ENCODE results near the gene A1CF. TPM values are rescaled to one million over a fixed set of nuclear protein-coding genes. Genes with fewer than 3 reads are reported as not detected.
A peak's percentile ranks its signal among the peaks of the same experiment; 100 is the strongest.

Gene A1CF
- total and polyA plus RNA-seq, 2 experiments from 2014 or later, result not detected

DNA sequence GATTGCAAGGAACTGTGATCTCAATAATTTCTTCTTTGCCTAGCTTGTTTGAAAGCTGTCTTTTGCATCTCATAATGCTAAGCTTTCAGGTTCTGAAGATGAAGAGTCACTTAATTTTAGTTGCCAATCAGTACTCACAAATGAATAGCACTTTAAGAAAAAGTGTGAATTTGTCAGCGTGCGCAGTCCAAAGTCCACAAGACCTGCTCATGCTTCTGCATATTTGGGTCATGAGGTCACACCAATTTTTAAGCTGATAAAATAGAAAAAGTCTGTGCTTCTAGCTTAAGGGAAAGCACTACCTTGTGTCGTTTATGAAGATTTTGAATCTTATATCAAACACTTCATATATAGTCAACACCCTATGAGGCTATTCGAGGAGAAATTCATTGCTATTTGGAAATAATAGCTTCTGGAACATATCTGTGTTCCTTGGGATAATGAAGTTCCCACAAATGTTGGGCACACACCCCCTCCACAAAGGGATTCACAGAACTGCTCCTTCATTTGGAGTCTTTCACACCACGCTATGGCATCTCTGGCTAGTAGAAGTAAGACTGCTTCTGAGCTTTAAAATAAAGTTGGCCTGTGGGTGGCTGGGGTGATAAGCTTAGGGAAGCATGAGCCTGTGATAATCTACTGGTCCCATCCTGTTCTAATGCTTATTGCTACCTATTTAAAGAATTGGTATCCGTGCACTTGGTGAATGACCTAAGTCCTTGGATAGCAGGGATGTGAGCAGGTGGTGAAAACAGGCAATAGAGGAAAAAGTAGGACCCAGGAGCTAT is 33.3 kb downstream of the A1CF start:
- Histone ChIP-seq H3K27me3 (replicated peaks; ENCODE audit: insufficient read depth) (no peaks in the 10 kb centered on the region), H3F3A (ENCODE audit: insufficient read depth) (peaks cover 14% of the 10 kb centered on the region; the same call in 1 of the 2 replicates), H3K4me3 (no peak overlapping the region), H3K36me3 (ENCODE audit: low read depth) (no peaks in the 10 kb centered on the region), H2AFZ (no peak overlapping the region), H3K9me2 (ENCODE audit: insufficient read depth) (no peaks in the 10 kb centered on the region), H3K4me1 (ENCODE audit: insufficient read depth) (peaks cover 29% of the 10 kb centered on the region), H3K79me2 (ENCODE audit: insufficient read depth) (no peaks in the 10 kb centered on the region), H3K27ac (no peak overlapping the region), H3K9ac (no peak overlapping the region), H4K20me1 (ENCODE audit: insufficient read depth) (no peaks in the 10 kb centered on the region), H3K9me3 (ENCODE audit: low read depth) (no peaks in the 10 kb centered on the region), H3K4me2 (ENCODE audit: unreplicated experiment) (no peak overlapping the region)
- TF ChIP-seq EZH2phosphoT487 (IDR thresholded peaks at IDR 0.05; ENCODE audit: insufficient read depth, low read depth), result no peak
- no peak for TF ChIP-seq EZH2 (IDR thresholded peaks at IDR 0.05; ENCODE audit: insufficient read depth, poor library complexity, severe bottlenecking)
- WGBS, 2 experiments (ENCODE audit: low coverage in 1 of 2, low lambda C conversion rate in 2 of 2, missing lambda C conversion rate in 2 of 2), result 98 to 99% methylated on average over 6 of the region's 6 CpGs
- DNase-seq, result no peak
- in situ Hi-C loops (cut with MboI), result no loop called here

DNA sequence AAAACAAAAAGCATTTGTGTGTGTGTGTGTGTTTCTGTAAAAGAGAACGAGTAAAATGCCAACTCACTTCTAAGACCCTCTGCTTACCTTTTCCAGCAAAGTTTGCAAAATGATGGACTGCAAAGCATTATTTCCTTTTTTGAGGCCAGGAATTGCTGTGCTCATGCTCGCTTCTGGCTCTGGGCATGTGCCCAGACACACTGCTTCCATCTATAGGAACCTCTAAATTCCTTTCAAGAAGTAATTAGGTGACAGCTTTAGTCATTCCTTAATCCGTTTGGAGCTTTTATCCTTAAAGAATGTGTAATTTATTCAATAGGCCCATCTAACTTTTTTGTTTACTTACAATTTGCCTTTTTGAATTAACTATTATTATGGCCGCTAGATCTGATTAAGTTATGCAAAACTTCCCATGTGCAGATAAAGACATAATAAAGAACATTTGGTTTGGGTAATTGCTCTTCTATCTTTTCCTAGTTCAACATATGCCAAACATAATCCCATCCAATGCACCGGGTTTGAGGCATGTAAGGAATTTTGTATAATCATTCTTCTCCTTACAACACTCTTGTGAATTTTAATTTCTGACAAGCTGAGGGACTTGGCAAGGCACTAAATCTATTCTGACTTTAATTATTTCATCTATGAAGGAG is 34.7 kb downstream of the A1CF start:
- peak; percentile 23 for DNase-seq
- TF ChIP-seq EZH2phosphoT487 (IDR thresholded peaks at IDR 0.05; ENCODE audit: insufficient read depth, low read depth) (no peak), EZH2 (IDR thresholded peaks at IDR 0.05; ENCODE audit: insufficient read depth, poor library complexity, severe bottlenecking) (no peak)
- Histone ChIP-seq H3K9me3 (ENCODE audit: low read depth) (no peaks in the 10 kb centered on the region), H4K20me1 (ENCODE audit: insufficient read depth) (no peaks in the 10 kb centered on the region), H3K36me3 (ENCODE audit: low read depth) (no peaks in the 10 kb centered on the region), H3F3A (ENCODE audit: insufficient read depth) (peaks cover 14% of the 10 kb centered on the region; the same call in 1 of the 2 replicates), H3K4me2 (ENCODE audit: unreplicated experiment) (peak overlapping the region; percentile 60), H3K9ac (no peak overlapping the region), H3K79me2 (ENCODE audit: insufficient read depth) (no peaks in the 10 kb centered on the region), H3K27ac (peak overlapping the region; percentile 26), H2AFZ (peak overlapping the region; percentile 19; the same call in 1 of the 2 replicates), H3K27me3 (replicated peaks; ENCODE audit: insufficient read depth) (no peaks in the 10 kb centered on the region), H3K4me1 (ENCODE audit: insufficient read depth) (peaks cover 37% of the 10 kb centered on the region), H3K4me3 (no peak overlapping the region), H3K9me2 (ENCODE audit: insufficient read depth) (no peaks in the 10 kb centered on the region)
- in situ Hi-C loops (cut with MboI), result no loop called here
- 41 to 45% methylated on average over 5 of the region's 5 CpGs for WGBS, 2 experiments (ENCODE audit: low coverage in 1 of 2, low lambda C conversion rate in 2 of 2, missing lambda C conversion rate in 2 of 2)

DNA sequence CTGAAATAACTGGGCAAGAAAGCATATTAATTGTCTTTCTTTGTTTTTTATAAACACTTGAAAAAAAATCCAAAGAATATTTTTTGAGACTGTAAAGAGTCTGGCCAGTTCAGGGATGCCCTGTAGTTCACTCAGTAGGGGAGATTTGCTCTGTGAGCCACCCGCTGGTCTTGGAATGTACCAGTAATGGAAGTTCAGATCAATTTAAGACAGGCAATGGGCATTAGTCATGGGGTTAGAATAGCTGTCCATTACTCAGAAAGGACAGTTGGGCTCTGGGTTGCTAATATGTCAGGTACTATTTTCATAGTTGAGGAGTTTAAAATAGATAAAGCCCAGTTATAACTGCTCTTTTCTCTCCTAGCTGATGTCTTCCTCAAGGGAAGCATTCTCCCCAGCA is 38.7 kb downstream of the A1CF start:
- Histone ChIP-seq H3K9me3 (ENCODE audit: low read depth) (no peaks in the 10 kb centered on the region), H3K36me3 (ENCODE audit: low read depth) (no peaks in the 10 kb centered on the region), H3K4me2 (ENCODE audit: unreplicated experiment) (no peak overlapping the region), H3K27me3 (replicated peaks; ENCODE audit: insufficient read depth) (no peaks in the 10 kb centered on the region), H3K27ac (no peak overlapping the region), H3K9ac (no peak overlapping the region), H3F3A (ENCODE audit: insufficient read depth) (peaks cover 14% of the 10 kb centered on the region; the same call in 1 of the 2 replicates), H2AFZ (no peak overlapping the region), H4K20me1 (ENCODE audit: insufficient read depth) (no peaks in the 10 kb centered on the region), H3K4me3 (no peak overlapping the region), H3K79me2 (ENCODE audit: insufficient read depth) (no peaks in the 10 kb centered on the region), H3K4me1 (ENCODE audit: insufficient read depth) (peaks cover 33% of the 10 kb centered on the region), H3K9me2 (ENCODE audit: insufficient read depth) (no peaks in the 10 kb centered on the region; the same call in 1 of the 2 replicates)
- in situ Hi-C loops (cut with MboI), result no loop called here
- TF ChIP-seq EZH2 (IDR thresholded peaks at IDR 0.05; ENCODE audit: insufficient read depth, poor library complexity, severe bottlenecking) (no peak), EZH2phosphoT487 (IDR thresholded peaks at IDR 0.05; ENCODE audit: insufficient read depth, low read depth) (no peak)
- peak; percentile 34 for DNase-seq
- WGBS, 2 experiments (ENCODE audit: low coverage in 1 of 2, low lambda C conversion rate in 2 of 2, missing lambda C conversion rate in 2 of 2), result 60 to 83% methylated on average over 1 of the region's 1 CpG

DNA sequence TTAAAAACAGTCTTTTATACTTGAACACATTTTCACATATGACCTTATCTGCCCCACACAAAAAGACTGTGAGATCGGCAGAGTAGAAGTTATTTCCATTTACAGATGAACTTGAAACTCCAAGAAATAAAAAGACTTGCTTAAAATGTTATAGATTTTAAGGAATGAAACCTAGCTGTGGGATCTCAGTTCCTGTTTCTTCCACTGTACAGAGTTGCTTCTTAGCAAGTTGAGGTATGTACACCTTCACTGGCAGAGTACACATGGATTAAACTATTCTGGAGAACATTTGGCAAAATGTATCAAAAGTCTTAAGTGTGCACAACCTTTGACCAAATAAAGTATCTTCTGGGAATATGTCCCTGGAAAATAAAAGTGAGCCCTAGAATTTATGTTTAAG is 48.3 kb downstream of the A1CF start:
- WGBS, 2 experiments (ENCODE audit: low coverage in 1 of 2, low lambda C conversion rate in 2 of 2, missing lambda C conversion rate in 2 of 2), result 83 to 95% methylated on average over 1 of the region's 1 CpG
- no peaks in the 10 kb centered on the region for H3K4me1 ChIP-seq (ENCODE audit: insufficient read depth)

More for the DNA sequence above, 48.3 kb downstream of the A1CF start:
- in situ Hi-C loops (cut with MboI), result no loop called here
- Histone ChIP-seq H3F3A (ENCODE audit: insufficient read depth) (no peaks in the 10 kb centered on the region), H3K9ac (no peak overlapping the region), H3K4me2 (ENCODE audit: unreplicated experiment) (no peak overlapping the region), H3K4me3 (no peak overlapping the region), H3K79me2 (ENCODE audit: insufficient read depth) (no peaks in the 10 kb centered on the region), H3K27me3 (replicated peaks; ENCODE audit: insufficient read depth) (peaks cover 38% of the 10 kb centered on the region), H3K36me3 (ENCODE audit: low read depth) (no peaks in the 10 kb centered on the region), H2AFZ (no peak overlapping the region), H3K27ac (no peak overlapping the region), H3K9me3 (ENCODE audit: low read depth) (no peaks in the 10 kb centered on the region), H4K20me1 (ENCODE audit: insufficient read depth) (no peaks in the 10 kb centered on the region), H3K9me2 (ENCODE audit: insufficient read depth) (no peaks in the 10 kb centered on the region)
- TF ChIP-seq EZH2phosphoT487 (IDR thresholded peaks at IDR 0.05; ENCODE audit: insufficient read depth, low read depth) (no peak), EZH2 (IDR thresholded peaks at IDR 0.05; ENCODE audit: insufficient read depth, poor library complexity, severe bottlenecking) (no peak)
- no peak for DNase-seq

All from GM23248 (cell line).